ENCODE results near the gene LRRIQ1.

The LRRIQ1 gene

DNA sequence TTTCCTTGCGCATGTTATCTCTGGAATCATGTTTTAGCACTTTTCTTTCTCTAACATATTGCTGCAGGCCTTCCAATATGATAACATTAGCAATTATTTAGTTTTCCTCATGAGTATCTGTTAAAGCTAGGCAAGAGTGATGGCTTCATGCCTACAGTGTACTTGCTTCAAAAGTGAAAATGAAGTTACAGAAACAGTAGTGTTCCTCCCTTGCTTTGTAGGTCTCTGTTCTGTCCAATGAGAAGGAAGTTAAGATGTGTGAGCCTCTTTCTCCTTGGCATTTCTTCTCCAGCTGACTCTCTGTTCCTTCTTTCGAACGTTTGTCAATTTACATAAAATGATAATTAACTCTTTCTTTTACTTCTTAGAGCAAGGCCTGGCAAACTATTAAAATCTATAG, 22.2 kb downstream of the LRRIQ1 start:
- DNase-seq (ENCODE audit: extremely low spot score, insufficient read length, low read depth) (no peak), FAIRE-seq (no peak)

- no peak for FAIRE-seq
- DNase-seq (ENCODE audit: extremely low spot score, insufficient read length, low read depth), result no peak
Measured at GRCh38 chr12:85059594-85059993, 23.4 kb downstream of the LRRIQ1 start.

GRCh38 chr12:85060916-85061315, 24.8 kb downstream of the LRRIQ1 start:
- FAIRE-seq (no peak), DNase-seq (ENCODE audit: extremely low spot score, insufficient read length, low read depth) (no peak)

GRCh38 chr12:85065837-85066482, 29.8 kb downstream of the LRRIQ1 start:
- FAIRE-seq, result no peak
- DNase-seq (ENCODE audit: extremely low spot score, insufficient read length, low read depth), result no peak

DNA sequence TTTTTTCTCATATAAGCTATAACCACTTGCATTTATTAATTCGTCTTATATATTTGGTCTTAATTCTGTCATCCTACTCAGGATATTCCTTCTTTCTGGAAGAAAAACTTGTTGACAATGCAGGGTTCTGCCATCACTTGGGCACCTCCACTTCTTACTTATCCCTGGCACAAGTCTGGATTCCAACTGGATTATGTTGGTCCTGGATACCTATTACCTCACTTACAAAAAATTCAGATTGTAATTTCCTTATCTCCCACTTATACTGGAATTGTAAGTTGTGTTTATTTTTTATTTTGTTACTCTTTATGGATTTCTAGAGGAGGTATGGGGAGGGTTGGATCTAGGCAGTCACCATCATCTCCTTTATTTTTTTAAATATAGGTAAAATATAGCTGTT, 36.7 kb downstream of the LRRIQ1 start:
- FAIRE-seq (no peak), DNase-seq (ENCODE audit: extremely low spot score, insufficient read length, low read depth) (no peak)

GRCh38 chr12:85076688-85077430, 40.7 kb downstream of the LRRIQ1 start:
- DNase-seq (ENCODE audit: extremely low spot score, insufficient read length, low read depth) (no peak), FAIRE-seq (no peak)

GRCh38 chr12:85085066-85085465, 48.9 kb downstream of the LRRIQ1 start:
- no peak for FAIRE-seq
- DNase-seq (ENCODE audit: extremely low spot score, insufficient read length, low read depth), result no peak

- no peak for DNase-seq (ENCODE audit: extremely low spot score, insufficient read length, low read depth)
- no peak for FAIRE-seq
Measured at GRCh38 chr12:85089792-85090191, 53.6 kb downstream of the LRRIQ1 start.

GRCh38 chr12:85092814-85093370, 56.7 kb downstream of the LRRIQ1 start:
- DNase-seq (ENCODE audit: extremely low spot score, insufficient read length, low read depth), result no peak

DNA sequence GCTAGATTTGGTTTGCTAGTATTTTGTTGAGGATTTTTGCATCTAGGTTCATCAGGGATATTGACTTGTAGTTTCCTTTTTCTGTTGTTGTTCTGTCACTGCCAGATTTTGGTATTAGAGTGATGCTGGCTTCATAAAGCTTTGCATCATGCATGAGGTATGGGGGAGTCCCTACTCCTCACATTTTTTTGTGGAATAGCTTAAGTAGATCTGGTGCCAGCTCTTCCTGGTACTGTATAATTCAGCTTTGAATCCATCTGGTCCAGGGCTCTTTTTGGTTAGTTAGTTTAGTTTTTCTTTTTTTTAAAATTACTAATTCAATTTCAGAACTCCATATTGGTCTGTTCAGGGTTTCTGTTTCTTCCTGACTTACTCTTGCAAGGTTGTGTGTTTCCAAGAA, 59.4 kb downstream of the LRRIQ1 start:
- no peak for DNase-seq (ENCODE audit: extremely low spot score, insufficient read length, low read depth)
- no peak for FAIRE-seq

More at GRCh38 chr12:85092814-85093370, 56.7 kb downstream of the LRRIQ1 start:
- no peak for FAIRE-seq

- no peak for FAIRE-seq
- DNase-seq (ENCODE audit: extremely low spot score, insufficient read length, low read depth), result no peak
Measured at GRCh38 chr12:85130646-85131045, 94.5 kb downstream of the LRRIQ1 start.

DNA sequence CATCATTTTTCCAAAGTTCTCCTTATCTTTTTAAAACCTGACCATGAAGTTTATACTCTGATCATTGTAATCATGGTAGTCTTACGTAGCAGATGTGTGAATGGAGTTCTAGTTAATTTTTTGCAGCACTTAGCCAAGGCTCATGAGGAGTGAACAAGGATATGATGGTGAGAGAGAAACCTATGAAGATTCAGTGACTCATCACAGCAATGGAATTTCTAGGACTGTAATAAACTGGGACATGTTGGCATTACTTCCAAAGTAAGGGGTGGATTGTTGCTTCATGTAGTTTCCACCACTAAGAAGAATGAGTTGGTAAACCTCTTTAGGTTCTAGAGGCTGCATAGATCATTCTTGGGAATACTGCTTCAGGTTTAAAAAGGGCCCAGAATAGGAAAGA, 102.7 kb downstream of the LRRIQ1 start:
- DNase-seq (ENCODE audit: extremely low spot score, insufficient read length, low read depth) (no peak), FAIRE-seq (no peak)

DNA sequence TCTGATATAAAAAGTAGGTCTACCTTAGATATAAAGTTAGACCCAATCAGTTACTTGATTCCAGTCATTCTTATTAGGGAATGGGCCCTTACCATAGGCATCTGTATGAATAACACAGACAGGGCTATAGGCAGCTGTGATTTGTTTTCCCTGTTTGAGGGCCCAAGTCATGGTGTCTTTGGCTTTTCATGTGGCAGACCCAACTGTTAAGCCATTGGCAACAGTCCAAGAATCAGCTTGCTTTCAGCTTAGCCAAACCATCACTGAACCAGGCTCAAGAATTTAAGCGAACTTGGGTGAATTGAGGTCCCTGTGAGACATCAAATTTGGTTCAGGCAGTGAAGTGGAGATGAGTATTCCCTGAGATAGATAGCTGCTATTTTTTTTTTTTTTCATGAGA, 111.2 kb downstream of the LRRIQ1 start:
- FAIRE-seq (no peak), DNase-seq (ENCODE audit: extremely low spot score, insufficient read length, low read depth) (no peak)

DNA sequence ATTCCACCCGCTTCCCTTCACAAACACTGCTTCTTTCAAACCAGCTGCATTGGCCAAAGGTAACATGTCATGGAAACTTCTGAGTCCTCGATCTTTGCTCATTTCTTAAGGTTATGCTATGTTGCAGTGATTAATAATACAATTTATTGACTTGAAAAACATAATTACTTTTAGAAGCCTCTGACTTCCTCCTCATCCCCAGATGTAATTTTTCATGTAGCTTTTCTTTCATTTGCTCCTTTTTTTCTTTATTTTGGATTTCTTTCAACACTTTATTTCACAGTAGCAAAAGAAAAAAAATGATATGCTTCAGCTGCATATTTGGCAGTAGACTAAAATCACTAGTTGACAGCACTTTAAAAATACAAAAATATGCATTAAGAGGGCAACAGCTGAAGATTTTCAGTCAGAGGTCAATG, 116.2 kb downstream of the LRRIQ1 start:
- DNase-seq (ENCODE audit: extremely low spot score, insufficient read length, low read depth) (no peak), FAIRE-seq (no peak)

- FAIRE-seq, result no peak
Measured at GRCh38 chr12:85155791-85156190, 119.6 kb downstream of the LRRIQ1 start.

DNA sequence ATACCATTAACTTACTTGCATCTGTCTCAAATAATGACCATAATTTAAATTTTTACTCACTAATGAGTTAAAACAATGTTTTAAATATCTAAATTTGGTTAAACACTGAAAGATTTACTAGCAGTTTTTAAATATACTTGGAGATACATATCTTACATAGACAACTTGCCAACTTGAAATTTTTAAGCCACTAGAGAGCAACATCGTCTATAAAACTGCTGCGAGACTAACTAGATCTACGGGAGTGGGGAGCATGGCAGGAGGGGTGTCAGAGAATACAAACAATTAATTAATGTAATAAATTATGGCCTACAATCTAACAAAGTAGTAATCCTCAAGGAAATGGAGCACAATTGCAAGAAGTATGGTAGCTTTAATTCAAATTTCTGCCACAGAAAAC, 120.4 kb downstream of the LRRIQ1 start:
- FAIRE-seq (no peak), DNase-seq (ENCODE audit: extremely low spot score, insufficient read length, low read depth) (no peak)

More at GRCh38 chr12:85155791-85156190, 119.6 kb downstream of the LRRIQ1 start:
- no peak for DNase-seq (ENCODE audit: extremely low spot score, insufficient read length, low read depth)

- FAIRE-seq, result no peak
Measured at GRCh38 chr12:85157035-85157603, 121.0 kb downstream of the LRRIQ1 start.

DNA sequence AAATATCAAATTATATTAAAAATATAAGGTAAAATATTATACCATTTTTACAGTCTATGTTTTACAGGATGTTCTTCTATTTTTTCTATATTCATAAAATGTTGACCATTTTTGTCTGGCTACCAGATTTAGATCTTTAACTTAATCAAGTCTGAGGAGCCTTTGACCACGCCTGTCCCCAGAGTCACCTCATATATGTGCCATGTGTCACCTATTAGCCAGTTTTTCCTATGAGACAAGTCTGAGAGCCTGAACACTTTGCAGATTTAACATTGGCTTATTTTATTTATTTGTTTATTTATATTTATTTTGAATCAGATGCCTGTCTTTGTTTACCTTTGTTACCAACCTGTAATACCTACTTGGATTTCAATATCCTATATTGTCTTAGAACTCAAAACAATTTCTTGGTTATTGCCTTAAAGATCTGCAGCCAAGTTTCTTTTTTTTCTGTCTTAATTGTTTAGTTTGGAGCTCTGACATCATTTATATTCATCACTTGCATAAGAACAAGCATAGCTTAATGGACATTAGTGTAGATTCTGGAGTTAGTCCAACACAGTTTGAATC, 127.7 kb downstream of the LRRIQ1 start:
- FAIRE-seq, result no peak

More at GRCh38 chr12:85157035-85157603, 121.0 kb downstream of the LRRIQ1 start:
- DNase-seq (ENCODE audit: extremely low spot score, insufficient read length, low read depth), result no peak

DNA sequence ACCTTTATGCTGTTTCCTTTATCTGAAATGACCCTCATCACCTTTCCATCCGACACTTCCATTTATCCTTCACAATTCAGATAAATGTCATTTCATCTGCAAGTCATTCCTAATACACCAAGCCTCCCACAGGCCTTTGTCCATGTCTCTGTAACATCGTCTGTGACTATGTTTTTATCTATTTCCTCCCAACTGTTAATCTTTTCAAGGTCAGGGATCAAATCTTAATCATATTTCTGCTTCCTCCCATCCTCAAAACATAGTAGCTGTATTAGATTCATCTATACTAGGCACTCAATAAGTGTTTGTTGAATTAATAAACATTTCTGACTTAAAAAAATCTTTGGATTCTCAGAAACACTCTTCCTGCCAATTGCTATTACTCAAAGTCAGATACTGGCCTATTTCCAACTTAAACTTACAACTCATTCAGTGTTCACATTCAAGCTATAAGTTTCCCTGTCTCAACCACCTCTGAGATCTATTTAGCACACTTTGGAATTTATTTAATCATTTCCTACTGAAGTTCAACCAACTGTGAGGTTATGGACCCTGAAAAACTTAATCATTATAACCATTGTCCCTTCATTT, 143.6 kb downstream of the LRRIQ1 start:
- no peak for FAIRE-seq
- no peak for DNase-seq (ENCODE audit: extremely low spot score, insufficient read length, low read depth)

More for the DNA sequence above, 127.7 kb downstream of the LRRIQ1 start:
- DNase-seq (ENCODE audit: extremely low spot score, insufficient read length, low read depth), result no peak

GRCh38 chr12:85182699-85183098, 146.5 kb downstream of the LRRIQ1 start:
- DNase-seq (ENCODE audit: extremely low spot score, insufficient read length, low read depth), result no peak
- FAIRE-seq, result no peak
